Left lung (tissue), 10 donors: ENCODE measurements around the gene TEX36. TPM values are rescaled to one million over a fixed set of nuclear protein-coding genes. Genes with fewer than 3 reads are reported as not detected.
"Not testable (repeated sequence)": the region's sequence is repeated elsewhere in the genome, so short reads cannot be mapped to it uniquely, and the experiment has no call there.

Experiments
- ATAC-seq: fragments of 200-7000 bp; cut with Tn5 transposase; one replicate; pipeline ENCODE4 v1.9.1; 2020; ENCODE audit warnings: moderate library complexity
- DNase-seq, 4 donors: peaks; one replicate each; pipeline ENCODE4 v3.0.0-alpha.2; 2013 to 2020
- H3K27ac ChIP-seq, 2 donors: fragments of 200-600 bp; sonication (generic) in 1 of 2; one replicate each; pipeline versions ENCODE4 v1.5.0 to v1.8.0; 2020 to 2021
- H3K27me3 ChIP-seq, 2 donors: fragments of 200-600 bp; sonication (generic) in 1 of 2; one replicate each; pipeline versions ENCODE4 v1.5.0 to v1.8.0; 2020 to 2021
- H3K36me3 ChIP-seq, 2 donors: fragments of 200-600 bp; sonication (generic) in 1 of 2; one replicate each; pipeline versions ENCODE4 v1.5.0 to v1.8.0; 2020 to 2021
- H3K4me1 ChIP-seq, 2 donors: fragments of 200-600 bp; one replicate each; pipeline ENCODE4 v1.8.0; 2021
- H3K4me3 ChIP-seq, 2 donors: fragments of 200-600 bp; sonication (generic) in 1 of 2; one replicate each; pipeline versions ENCODE4 v1.5.0 to v1.8.0; 2020 to 2021; ENCODE audit warnings: mild to moderate bottlenecking in 1 of 2
- H3K9me3 ChIP-seq, 2 donors: fragments of 200-600 bp; sonication (generic) in 1 of 2; one replicate each; pipeline versions ENCODE4 v1.5.0 to v1.8.0; 2020 to 2021
- CTCF ChIP-seq, 2 donors: fragments of 200-600 bp; sonication (generic) in 1 of 2; IDR thresholded peaks; one replicate each; pipeline versions ENCODE4 v1.5.0 to v1.8.0; 2021; ENCODE audit warnings: antibody characterized with exemption in 2 of 2
- intact Hi-C, 2 donors: fragments of 100-400 bp; cut with DNase I; formaldehyde crosslinking; loops; one replicate each; pipeline versions ENCODE4 v1.11.2 to v1.14.2; 2022
- polyA plus RNA-seq, 6 donors: library from polyadenylated mRNA; unstranded; fragments of 120-200 nt; gene quantifications; one replicate each; pipeline ENCODE4 v1.2.1, GENCODE V29; 2013; ENCODE audit not compliant: insufficient read length in 6 of 6
- total RNA-seq, 2 donors: library from RNA; stranded (reverse); fragmentation: NEBNext Ultra II Directional; extraction: Animal tissue kit (Norgen Biotek cat#: 25700); gene quantifications; one replicate each; pipeline ENCODE4 v1.2.1, GENCODE V29; 2021
- donor health status: DM: no; HTN: yes; CAD: no.
- donor health status: DM: no; HTN: no; CAD: no.

Gene TEX36
- total and polyA plus RNA-seq, 8 donors = 0.26 TPM; not detected in 7

- TF ChIP-seq CTCF (IDR thresholded peaks at IDR 0.05) = no peak
- ATAC-seq = peak; percentile 1
- H3K4me1 ChIP-seq = peaks cover 8 to 20% of the 10 kb centered on the region in 2 donors
- no peak for DNase-seq
- H3K27me3 ChIP-seq = no peaks in the 10 kb centered on the region
- H3K4me3 ChIP-seq = peak overlapping the region; percentile 77 to 99
- H3K36me3 ChIP-seq = peaks cover 0 to 39% of the 10 kb centered on the region in 2 donors
- H3K9me3 ChIP-seq = peaks cover 0 to 3% of the 10 kb centered on the region in 2 donors
- H3K27ac ChIP-seq = peak overlapping the region; percentile 86 to 87
- intact Hi-C loops = no loop called here
These were observed 37.0 kb upstream of the TEX36 start for GRCh38 chr10:125720002-125720382.

GRCh38 chr10:125719173-125720001 lies 36.4 kb upstream of the TEX36 start, which contains the start of gene EDRF1:
TSS of gene EDRF1 (plus strand) at chr10:125719709. CDS start at chr10:125719808, 99 bp downstream.
- peaks cover 8 to 20% of the 10 kb centered on the region in 2 donors for H3K4me1 ChIP-seq
- peaks cover 0 to 33% of the 10 kb centered on the region in 2 donors for H3K36me3 ChIP-seq
- H3K27me3 ChIP-seq = no peaks in the 10 kb centered on the region
- peak within 1 kb of the TSS; percentile 77 to 99 for H3K4me3 ChIP-seq
- intact Hi-C loops = no loop called here
- peak within 1 kb of the TSS; percentile 86 to 87 for H3K27ac ChIP-seq
- peaks cover 0 to 3% of the 10 kb centered on the region in 2 donors for H3K9me3 ChIP-seq
- peak in 1 of 2 donors; percentile 27 for TF ChIP-seq CTCF (IDR thresholded peaks at IDR 0.05)
- peak; percentile 97 to 99 (median 99) for DNase-seq
- peak; percentile 98 for ATAC-seq

GRCh38 chr10:125714728-125715127 lies 31.8 kb upstream of the TEX36 start:
- peaks cover 0 to 16% of the 10 kb centered on the region in 2 donors for H3K9me3 ChIP-seq
- intact Hi-C loops, H3K27me3 ChIP-seq, ATAC-seq, H3K27ac ChIP-seq, H3K4me1 ChIP-seq, H3K36me3 ChIP-seq, DNase-seq, H3K4me3 ChIP-seq: not testable (repeated sequence)

GRCh38 chr10:125711110-125711750 lies 28.3 kb upstream of the TEX36 start:
- DNase-seq (no peak), ATAC-seq (no peak)
- Histone ChIP-seq H3K4me1 (peaks cover 0 to 6% of the 10 kb centered on the region in 2 donors), H3K9me3 (peaks cover 0 to 16% of the 10 kb centered on the region in 2 donors), H3K4me3 (no peak overlapping the region), H3K27me3 (no peaks in the 10 kb centered on the region), H3K27ac (peak overlapping the region in 1 of 2 donors; percentile 16), H3K36me3 (no peaks in the 10 kb centered on the region)
- intact Hi-C loops = no loop called here
- TF ChIP-seq CTCF (IDR thresholded peaks at IDR 0.05) = no peak

- H3K4me3 ChIP-seq = no peak overlapping the region
- peaks cover 0 to 6% of the 10 kb centered on the region in 2 donors for H3K4me1 ChIP-seq
- TF ChIP-seq CTCF (IDR thresholded peaks at IDR 0.05) = no peak
- H3K27ac ChIP-seq = peak overlapping the region in 1 of 2 donors; percentile 16
- H3K27me3 ChIP-seq = no peaks in the 10 kb centered on the region
- intact Hi-C loops = no loop called here
- DNase-seq (peak in 2 of 4 donors; percentile 91), ATAC-seq (peak; percentile 61)
- peaks cover 0 to 12% of the 10 kb centered on the region in 2 donors for H3K9me3 ChIP-seq
- H3K36me3 ChIP-seq = no peaks in the 10 kb centered on the region
These were observed 26.9 kb upstream of the TEX36 start for GRCh38 chr10:125709553-125710474.
